Neural cell (in vitro differentiated cells): ENCODE measurements around the gene AANAT. TPM values are rescaled to one million over a fixed set of nuclear protein-coding genes. Genes with fewer than 3 reads are reported as not detected.

Source experiments
- H2AFZ ChIP-seq: fragments of 200-600, 300-800 bp; sonication (generic), shearing (Covaris generic); 2 replicates; pipeline ENCODE4 v1.6.0; 2014; ENCODE audit warnings: low read depth, mild to moderate bottlenecking, antibody characterized with exemption, low read length, moderate library complexity
- H3F3A ChIP-seq: fragments of 200-600 bp; shearing (Covaris generic); 2 replicates; pipeline ENCODE4 v1.6.1; 2016; ENCODE audit warnings: mild to moderate bottlenecking, moderate library complexity, mixed read lengths, antibody characterized with exemption, low read length; ENCODE audit not compliant: insufficient read depth, poor library complexity, severe bottlenecking
- H3K27ac ChIP-seq: fragments of 200-600, 300-800 bp; sonication (generic), shearing (Covaris generic); 2 replicates; pipeline ENCODE4 v1.5.1; 2014; ENCODE audit warnings: mild to moderate bottlenecking, low read length, moderate library complexity
- H3K27me3 ChIP-seq: fragments of 300-800, 200-600 bp; sonication (generic), shearing (Covaris generic); 2 replicates; pipeline ENCODE4 v1.6.0; 2014; ENCODE audit warnings: mild to moderate bottlenecking, low read depth, low read length, moderate library complexity; ENCODE audit not compliant: insufficient read depth
- H3K36me3 ChIP-seq: fragments of 300-800, 200-600 bp; sonication (generic), shearing (Covaris generic); 2 replicates; pipeline ENCODE4 v1.5.1; 2014; ENCODE audit warnings: mild to moderate bottlenecking, antibody characterized with exemption, low read length, moderate library complexity; ENCODE audit not compliant: insufficient read depth
- H3K4me2 ChIP-seq: fragments of 300-800, 200-600 bp; sonication (generic), shearing (Covaris generic); 2 replicates; pipeline ENCODE4 v1.6.0; 2014; ENCODE audit warnings: mild to moderate bottlenecking, low read length
- H3K4me3 ChIP-seq: fragments of 300-800, 200-600 bp; sonication (generic), shearing (Covaris generic); 2 replicates; pipeline ENCODE4 v1.5.1; 2014; ENCODE audit warnings: mild to moderate bottlenecking, low read length, moderate library complexity
- H3K79me2 ChIP-seq: fragments of 200-600 bp; shearing (Covaris generic); replicated peaks from 2 replicates; pipeline ENCODE4 v1.6.0; 2014; ENCODE audit warnings: mild to moderate bottlenecking, low read length, moderate library complexity; ENCODE audit not compliant: insufficient read depth
- H3K9ac ChIP-seq: fragments of 300-800, 200-600 bp; sonication (generic), shearing (Covaris generic); 2 replicates; pipeline ENCODE4 v1.6.1; 2016; ENCODE audit warnings: mild to moderate bottlenecking, low read length, mixed read lengths
- H3K9me2 ChIP-seq: fragments of 200-600 bp; shearing (Covaris generic); 2 replicates; pipeline ENCODE4 v1.6.1; 2016; ENCODE audit warnings: mild to moderate bottlenecking, low read length, mixed read lengths; ENCODE audit not compliant: insufficient read depth
- H3K9me3 ChIP-seq: fragments of 200-600, 300-800 bp; sonication (generic), shearing (Covaris generic); 2 replicates; pipeline ENCODE4 v1.6.1; 2016; ENCODE audit warnings: mild to moderate bottlenecking, mixed run types, low read length, moderate library complexity, mixed read lengths
- H4K20me1 ChIP-seq: fragments of 200-600 bp; shearing (Covaris generic); 2 replicates; pipeline ENCODE4 v1.6.1; 2016; ENCODE audit warnings: mild to moderate bottlenecking, mixed run types; ENCODE audit not compliant: insufficient read depth
- EP300 ChIP-seq: fragments of 450-650 bp; conservative IDR thresholded peaks from 2 replicates; pipeline ENCODE4 v1.6.1; 2014; ENCODE audit warnings: antibody characterized with exemption, mild to moderate bottlenecking, moderate library complexity; ENCODE audit not compliant: poor library complexity, severe bottlenecking
- EZH2 ChIP-seq: fragments of 200-600, 300-800 bp; shearing (Covaris generic), sonication (generic); IDR thresholded peaks from 2 replicates; pipeline ENCODE4 v1.6.1; 2014; ENCODE audit warnings: antibody characterized with exemption, low read length, borderline replicate concordance, mild to moderate bottlenecking; ENCODE audit not compliant: insufficient read depth, poor library complexity, severe bottlenecking
- MXI1 ChIP-seq: fragments of 450-650 bp; conservative IDR thresholded peaks from 2 replicates; pipeline ENCODE4 v1.6.1; 2014; ENCODE audit warnings: antibody characterized with exemption, mild to moderate bottlenecking; ENCODE audit not compliant: poor library complexity, severe bottlenecking
- RAD21 ChIP-seq: fragments of 450-650 bp; conservative IDR thresholded peaks from 2 replicates; pipeline ENCODE4 v1.6.1; 2014; ENCODE audit warnings: antibody characterized with exemption, mild to moderate bottlenecking, moderate library complexity
- polyA minus RNA-seq: library from RNA; depleted of rRNA, polyadenylated mRNA; stranded (reverse); fragments of >200 nt; gene quantifications from 2 replicates; pipeline ENCODE4 v1.2.3, GENCODE V29; 2014
- polyA plus RNA-seq: library from polyadenylated mRNA; depleted of rRNA; stranded (reverse); fragments of >200 nt; gene quantifications from 2 replicates; pipeline ENCODE4 v1.2.3, GENCODE V29; 2014
- TF ChIP-seq, protein P1 (sequence below): fragments of 450-650 bp; IDR thresholded peaks from 2 replicates; pipeline ENCODE4 v1.5.1; 2014; ENCODE audit warnings: antibody characterized with exemption, mild to moderate bottlenecking, moderate library complexity; ENCODE audit not compliant: poor library complexity, severe bottlenecking
- TF ChIP-seq, protein P2 (sequence below): IDR thresholded peaks from 2 replicates; pipeline ENCODE4 v1.6.1; 2012; ENCODE audit warnings: borderline replicate concordance

AANAT gene
- polyA plus RNA-seq = not detected in 2 replicates
- not detected in 2 replicates for polyA minus RNA-seq

DNA sequence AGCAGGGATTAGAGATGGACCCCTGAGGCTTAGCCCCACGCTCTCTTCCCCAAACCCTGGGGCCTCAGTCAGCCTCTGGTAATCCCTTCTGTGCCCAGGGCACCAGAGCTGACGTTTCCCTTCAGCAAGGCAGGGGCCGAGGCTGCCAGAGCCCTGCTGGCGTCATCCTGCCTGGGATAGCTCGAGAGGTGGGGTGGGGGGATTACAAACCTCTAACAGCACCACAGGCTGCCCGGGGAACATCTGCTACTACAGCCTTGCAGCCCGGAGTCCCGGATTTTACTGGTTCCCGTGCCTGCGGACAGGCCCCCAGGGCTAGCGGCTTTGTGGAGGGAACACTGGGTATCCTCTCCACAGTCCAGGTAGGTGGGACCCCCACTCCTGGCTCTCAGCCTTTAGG is at the start of gene AANAT:
AANAT (plus strand) TSS at position 238 of the 400 bp plus-strand sequence. CDS start 1,144 bp downstream, outside the sequence.
- H3K4me2 ChIP-seq = no peak within 1 kb of the TSS

DNA sequence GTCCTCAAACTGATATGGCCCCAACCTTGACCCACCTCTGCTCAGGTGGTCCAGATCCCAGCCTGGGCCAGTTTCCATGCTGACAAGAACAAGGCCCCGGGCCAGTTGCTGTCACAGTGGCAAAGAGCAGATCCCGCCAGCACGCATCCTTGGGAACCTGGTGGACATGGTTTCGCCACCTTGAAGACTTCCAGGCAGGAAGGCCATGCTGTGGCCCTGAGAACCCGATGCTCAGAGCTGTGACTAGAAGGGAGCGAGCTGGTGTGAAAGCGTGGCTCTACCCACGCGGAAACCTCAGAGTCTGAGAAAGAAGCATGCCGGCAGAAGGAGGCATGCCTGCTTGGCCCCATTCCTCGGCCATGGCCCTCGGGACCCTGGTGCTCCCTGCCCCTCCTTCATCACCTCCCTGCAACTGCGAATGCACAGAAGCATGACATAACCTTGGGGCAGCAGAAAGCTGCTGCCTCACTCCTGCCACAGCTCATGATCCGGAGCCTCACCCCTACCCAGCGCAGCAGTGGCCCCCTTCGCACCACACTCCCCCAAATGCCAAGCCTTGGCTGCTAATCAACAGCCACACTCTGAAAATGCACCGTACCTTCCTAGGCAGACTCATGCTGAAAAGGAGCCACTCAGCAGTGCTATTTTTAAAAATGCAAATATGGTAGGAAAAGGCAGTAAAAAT is 47.7 kb upstream of the AANAT start:
- no peak overlapping the region for H3K27ac ChIP-seq
- TF ChIP-seq MXI1 (no peak), EZH2 (no peak)
- TF ChIP-seq, protein P1, sequence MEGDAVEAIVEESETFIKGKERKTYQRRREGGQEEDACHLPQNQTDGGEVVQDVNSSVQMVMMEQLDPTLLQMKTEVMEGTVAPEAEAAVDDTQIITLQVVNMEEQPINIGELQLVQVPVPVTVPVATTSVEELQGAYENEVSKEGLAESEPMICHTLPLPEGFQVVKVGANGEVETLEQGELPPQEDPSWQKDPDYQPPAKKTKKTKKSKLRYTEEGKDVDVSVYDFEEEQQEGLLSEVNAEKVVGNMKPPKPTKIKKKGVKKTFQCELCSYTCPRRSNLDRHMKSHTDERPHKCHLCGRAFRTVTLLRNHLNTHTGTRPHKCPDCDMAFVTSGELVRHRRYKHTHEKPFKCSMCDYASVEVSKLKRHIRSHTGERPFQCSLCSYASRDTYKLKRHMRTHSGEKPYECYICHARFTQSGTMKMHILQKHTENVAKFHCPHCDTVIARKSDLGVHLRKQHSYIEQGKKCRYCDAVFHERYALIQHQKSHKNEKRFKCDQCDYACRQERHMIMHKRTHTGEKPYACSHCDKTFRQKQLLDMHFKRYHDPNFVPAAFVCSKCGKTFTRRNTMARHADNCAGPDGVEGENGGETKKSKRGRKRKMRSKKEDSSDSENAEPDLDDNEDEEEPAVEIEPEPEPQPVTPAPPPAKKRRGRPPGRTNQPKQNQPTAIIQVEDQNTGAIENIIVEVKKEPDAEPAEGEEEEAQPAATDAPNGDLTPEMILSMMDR = no peak
- TF ChIP-seq, protein P2, sequence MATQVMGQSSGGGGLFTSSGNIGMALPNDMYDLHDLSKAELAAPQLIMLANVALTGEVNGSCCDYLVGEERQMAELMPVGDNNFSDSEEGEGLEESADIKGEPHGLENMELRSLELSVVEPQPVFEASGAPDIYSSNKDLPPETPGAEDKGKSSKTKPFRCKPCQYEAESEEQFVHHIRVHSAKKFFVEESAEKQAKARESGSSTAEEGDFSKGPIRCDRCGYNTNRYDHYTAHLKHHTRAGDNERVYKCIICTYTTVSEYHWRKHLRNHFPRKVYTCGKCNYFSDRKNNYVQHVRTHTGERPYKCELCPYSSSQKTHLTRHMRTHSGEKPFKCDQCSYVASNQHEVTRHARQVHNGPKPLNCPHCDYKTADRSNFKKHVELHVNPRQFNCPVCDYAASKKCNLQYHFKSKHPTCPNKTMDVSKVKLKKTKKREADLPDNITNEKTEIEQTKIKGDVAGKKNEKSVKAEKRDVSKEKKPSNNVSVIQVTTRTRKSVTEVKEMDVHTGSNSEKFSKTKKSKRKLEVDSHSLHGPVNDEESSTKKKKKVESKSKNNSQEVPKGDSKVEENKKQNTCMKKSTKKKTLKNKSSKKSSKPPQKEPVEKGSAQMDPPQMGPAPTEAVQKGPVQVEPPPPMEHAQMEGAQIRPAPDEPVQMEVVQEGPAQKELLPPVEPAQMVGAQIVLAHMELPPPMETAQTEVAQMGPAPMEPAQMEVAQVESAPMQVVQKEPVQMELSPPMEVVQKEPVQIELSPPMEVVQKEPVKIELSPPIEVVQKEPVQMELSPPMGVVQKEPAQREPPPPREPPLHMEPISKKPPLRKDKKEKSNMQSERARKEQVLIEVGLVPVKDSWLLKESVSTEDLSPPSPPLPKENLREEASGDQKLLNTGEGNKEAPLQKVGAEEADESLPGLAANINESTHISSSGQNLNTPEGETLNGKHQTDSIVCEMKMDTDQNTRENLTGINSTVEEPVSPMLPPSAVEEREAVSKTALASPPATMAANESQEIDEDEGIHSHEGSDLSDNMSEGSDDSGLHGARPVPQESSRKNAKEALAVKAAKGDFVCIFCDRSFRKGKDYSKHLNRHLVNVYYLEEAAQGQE = no peak

More for the DNA sequence above, at the start of gene AANAT:
- no peaks in the 10 kb centered on the region for H3K27me3 ChIP-seq
- no peak within 1 kb of the TSS for H3K27ac ChIP-seq
- H3K79me2 ChIP-seq = no peaks in the 10 kb centered on the region
- no peak within 1 kb of the TSS for H3K9ac ChIP-seq
- H3K4me3 ChIP-seq = no peak within 1 kb of the TSS
- TF ChIP-seq EP300 (no peak), RAD21 (no peak)
- TF ChIP-seq, protein P2 = no peak
- no peak within 1 kb of the TSS for H2AFZ ChIP-seq
- H3K36me3 ChIP-seq = no peaks in the 10 kb centered on the region
- H3K9me2 ChIP-seq = no peaks in the 10 kb centered on the region
- no peaks in the 10 kb centered on the region for H3K9me3 ChIP-seq
- H4K20me1 ChIP-seq = no peaks in the 10 kb centered on the region
- H3F3A ChIP-seq = no peaks in the 10 kb centered on the region

More for the DNA sequence above, 47.7 kb upstream of the AANAT start:
- no peaks in the 10 kb centered on the region for H3K9me2 ChIP-seq
- H3K9ac ChIP-seq = no peak overlapping the region
- H3K4me3 ChIP-seq = no peak overlapping the region
- peaks cover 7% of the 10 kb centered on the region for H3K36me3 ChIP-seq
- H3K79me2 ChIP-seq = peaks cover 5% of the 10 kb centered on the region
- H4K20me1 ChIP-seq = no peaks in the 10 kb centered on the region
- no peaks in the 10 kb centered on the region for H3F3A ChIP-seq
- H3K27me3 ChIP-seq = no peaks in the 10 kb centered on the region
- no peak overlapping the region for H2AFZ ChIP-seq
- no peak overlapping the region for H3K4me2 ChIP-seq
- no peaks in the 10 kb centered on the region for H3K9me3 ChIP-seq
